Fibroblast of lung (primary cell): ENCODE measurements around the gene ARRDC1.

ENCODE experiments used
- CTCF ChIP-seq, 2 donors: IDR thresholded peaks in 1 of 2; conservative IDR thresholded peaks in 1 of 2; 1 replicate in 1 of 2; 2 replicates in 1 of 2; pipeline ENCODE4 v1.5.1; 2011 to 2012; ENCODE audit warnings: low read length in 2 of 2, control low read depth in 1 of 2, inconsistent platforms in 1 of 2, low read depth in 1 of 2, mild to moderate bottlenecking in 1 of 2
- EZH2 ChIP-seq: IDR thresholded peaks from 2 replicates; pipeline ENCODE4 v1.5.1; 2012; ENCODE audit warnings: low read length, control low read depth, mild to moderate bottlenecking; ENCODE audit errors: missing control alignments

- TF ChIP-seq CTCF (conservative IDR thresholded peaks at IDR 0.05 in 1 of 2, IDR thresholded peaks at IDR 0.05 in 1 of 2; ENCODE audit: low read depth in 1 of 2, low read length in 2 of 2) (no peak), EZH2 (no peak)
These were observed 7.3 kb downstream of the ARRDC1 start for GRCh38 chr9:137612741-137613142.
